Activated naive CD8-positive, alpha-beta T cell treated with anti-CD3 and anti-CD28 coated beads for 36 hours (primary cell): ENCODE results near the gene PRKCA. TPM values are rescaled to one million over a fixed set of nuclear protein-coding genes. Genes with fewer than 3 reads are reported as not detected.

Experiments
- DNase-seq: peaks from one replicate; pipeline ENCODE4 v3.0.0; 2021
- H3K27ac Mint-ChIP-seq: one replicate; pipeline ENCODE4 v1.8.0; 2022; ENCODE audit warnings: mild to moderate bottlenecking, moderate library complexity, mixed read lengths
- H3K27me3 Mint-ChIP-seq: one replicate; pipeline ENCODE4 v1.8.0; 2022; ENCODE audit warnings: mild to moderate bottlenecking, mixed read lengths
- H3K36me3 Mint-ChIP-seq: one replicate; pipeline ENCODE4 v1.8.0; 2021; ENCODE audit warnings: mild to moderate bottlenecking, mixed read lengths
- H3K4me1 Mint-ChIP-seq: one replicate; pipeline ENCODE4 v1.8.0; 2021; ENCODE audit warnings: mixed read lengths
- H3K4me3 Mint-ChIP-seq: one replicate; pipeline ENCODE4 v1.8.0; 2022; ENCODE audit warnings: mild to moderate bottlenecking, moderate library complexity, mixed read lengths
- H3K9me3 Mint-ChIP-seq: one replicate; pipeline ENCODE4 v1.8.0; 2022; ENCODE audit warnings: mixed read lengths
- total RNA-seq, 2 experiments: library from RNA; stranded (reverse); gene quantifications; one replicate each; pipeline ENCODE4 v1.2.3, GENCODE V29; 2021

Gene PRKCA
- total RNA-seq, 2 experiments from 2014 or later: 63.5 to 65.8 TPM

GRCh38 chr17:66538776-66539175 is 236.4 kb downstream of the PRKCA start:
- H3K4me3 Mint-ChIP-seq: no peak overlapping the region
- H3K27me3 Mint-ChIP-seq: no peaks in the 10 kb centered on the region
- no peak for DNase-seq
- peaks cover 3% of the 10 kb centered on the region for H3K9me3 Mint-ChIP-seq
- peaks cover 59% of the 10 kb centered on the region for H3K4me1 Mint-ChIP-seq
- peaks cover 35% of the 10 kb centered on the region for H3K36me3 Mint-ChIP-seq
- H3K27ac Mint-ChIP-seq: no peak overlapping the region

GRCh38 chr17:66540131-66540781 is 237.8 kb downstream of the PRKCA start:
- H3K27me3 Mint-ChIP-seq: no peaks in the 10 kb centered on the region
- H3K4me3 Mint-ChIP-seq: no peak overlapping the region
- peaks cover 53% of the 10 kb centered on the region for H3K4me1 Mint-ChIP-seq
- peaks cover 29% of the 10 kb centered on the region for H3K36me3 Mint-ChIP-seq
- peaks cover 3% of the 10 kb centered on the region for H3K9me3 Mint-ChIP-seq
- no peak for DNase-seq
- H3K27ac Mint-ChIP-seq: no peak overlapping the region

GRCh38 chr17:66541461-66542128 is 239.2 kb downstream of the PRKCA start:
- Mint-ChIP-seq H3K4me1 (peaks cover 44% of the 10 kb centered on the region), H3K4me3 (no peak overlapping the region)

GRCh38 chr17:66542129-66542966 is 239.9 kb downstream of the PRKCA start:
- peaks cover 44% of the 10 kb centered on the region for H3K36me3 Mint-ChIP-seq
- H3K4me1 Mint-ChIP-seq: peaks cover 48% of the 10 kb centered on the region
- H3K27me3 Mint-ChIP-seq: no peaks in the 10 kb centered on the region
- DNase-seq: no peak
- peaks cover 8% of the 10 kb centered on the region for H3K9me3 Mint-ChIP-seq
- H3K4me3 Mint-ChIP-seq: no peak overlapping the region
- H3K27ac Mint-ChIP-seq: peak overlapping the region; percentile 79

More at GRCh38 chr17:66541461-66542128, 239.2 kb downstream of the PRKCA start:
- H3K27ac Mint-ChIP-seq: peak overlapping the region; percentile 79
- H3K27me3 Mint-ChIP-seq: no peaks in the 10 kb centered on the region
- H3K9me3 Mint-ChIP-seq: peaks cover 8% of the 10 kb centered on the region
- peaks cover 37% of the 10 kb centered on the region for H3K36me3 Mint-ChIP-seq
- DNase-seq: no peak

- no peak overlapping the region for H3K4me3 Mint-ChIP-seq
- H3K4me1 Mint-ChIP-seq: peaks cover 50% of the 10 kb centered on the region
- peak overlapping the region; percentile 79 for H3K27ac Mint-ChIP-seq
- H3K36me3 Mint-ChIP-seq: peaks cover 46% of the 10 kb centered on the region
- H3K27me3 Mint-ChIP-seq: no peaks in the 10 kb centered on the region
- peaks cover 8% of the 10 kb centered on the region for H3K9me3 Mint-ChIP-seq
- no peak for DNase-seq
Measured at GRCh38 chr17:66542967-66543520, 240.6 kb downstream of the PRKCA start.

GRCh38 chr17:66543526-66543925 is 241.1 kb downstream of the PRKCA start:
- H3K36me3 Mint-ChIP-seq: peaks cover 49% of the 10 kb centered on the region
- peaks cover 52% of the 10 kb centered on the region for H3K4me1 Mint-ChIP-seq
- no peak overlapping the region for H3K27ac Mint-ChIP-seq
- peaks cover 8% of the 10 kb centered on the region for H3K9me3 Mint-ChIP-seq
- H3K4me3 Mint-ChIP-seq: no peak overlapping the region
- H3K27me3 Mint-ChIP-seq: no peaks in the 10 kb centered on the region
- DNase-seq: no peak

GRCh38 chr17:66545918-66546317 is 243.5 kb downstream of the PRKCA start:
- Mint-ChIP-seq H3K36me3 (peaks cover 47% of the 10 kb centered on the region), H3K9me3 (peaks cover 8% of the 10 kb centered on the region), H3K27ac (no peak overlapping the region), H3K27me3 (no peaks in the 10 kb centered on the region), H3K4me3 (no peak overlapping the region), H3K4me1 (peaks cover 62% of the 10 kb centered on the region)
- DNase-seq: no peak

- Mint-ChIP-seq H3K4me1 (peaks cover 54% of the 10 kb centered on the region), H3K9me3 (peaks cover 7% of the 10 kb centered on the region), H3K4me3 (no peak overlapping the region), H3K36me3 (peaks cover 40% of the 10 kb centered on the region), H3K27me3 (no peaks in the 10 kb centered on the region), H3K27ac (peak overlapping the region; percentile 69)
- no peak for DNase-seq
Measured at GRCh38 chr17:66547151-66547865, 244.9 kb downstream of the PRKCA start.

- Mint-ChIP-seq H3K27ac (peak overlapping the region; percentile 69), H3K4me3 (no peak overlapping the region), H3K9me3 (peaks cover 5% of the 10 kb centered on the region), H3K4me1 (peaks cover 45% of the 10 kb centered on the region), H3K27me3 (no peaks in the 10 kb centered on the region), H3K36me3 (peaks cover 36% of the 10 kb centered on the region)
- peak; percentile 19 for DNase-seq
Measured at GRCh38 chr17:66548158-66548557, 245.7 kb downstream of the PRKCA start.

- Mint-ChIP-seq H3K36me3 (peaks cover 38% of the 10 kb centered on the region), H3K27ac (no peak overlapping the region), H3K9me3 (peaks cover 5% of the 10 kb centered on the region), H3K4me1 (peaks cover 42% of the 10 kb centered on the region), H3K4me3 (no peak overlapping the region), H3K27me3 (no peaks in the 10 kb centered on the region)
- DNase-seq: no peak
Measured at GRCh38 chr17:66548659-66549310, 246.4 kb downstream of the PRKCA start.

- H3K27ac Mint-ChIP-seq: no peak overlapping the region
- H3K9me3 Mint-ChIP-seq: peaks cover 5% of the 10 kb centered on the region
Measured at GRCh38 chr17:66549311-66549704, 246.9 kb downstream of the PRKCA start.

GRCh38 chr17:66549731-66550207 is 247.4 kb downstream of the PRKCA start:
- H3K9me3 Mint-ChIP-seq: peaks cover 5% of the 10 kb centered on the region
- H3K4me1 Mint-ChIP-seq: peaks cover 42% of the 10 kb centered on the region
- H3K36me3 Mint-ChIP-seq: peaks cover 41% of the 10 kb centered on the region
- DNase-seq: no peak
- no peak overlapping the region for H3K4me3 Mint-ChIP-seq
- no peak overlapping the region for H3K27ac Mint-ChIP-seq
- no peaks in the 10 kb centered on the region for H3K27me3 Mint-ChIP-seq

More at GRCh38 chr17:66549311-66549704, 246.9 kb downstream of the PRKCA start:
- Mint-ChIP-seq H3K27me3 (no peaks in the 10 kb centered on the region), H3K36me3 (peaks cover 38% of the 10 kb centered on the region), H3K4me3 (no peak overlapping the region), H3K4me1 (peaks cover 42% of the 10 kb centered on the region)
- no peak for DNase-seq

- H3K27me3 Mint-ChIP-seq: no peaks in the 10 kb centered on the region
- peaks cover 39% of the 10 kb centered on the region for H3K4me1 Mint-ChIP-seq
- no peak for DNase-seq
- H3K27ac Mint-ChIP-seq: no peak overlapping the region
- no peaks in the 10 kb centered on the region for H3K9me3 Mint-ChIP-seq
- no peak overlapping the region for H3K4me3 Mint-ChIP-seq
- H3K36me3 Mint-ChIP-seq: peaks cover 38% of the 10 kb centered on the region
Measured at GRCh38 chr17:66551839-66552238, 249.4 kb downstream of the PRKCA start.

GRCh38 chr17:66552371-66552770 is 250.0 kb downstream of the PRKCA start:
- no peak overlapping the region for H3K27ac Mint-ChIP-seq
- no peaks in the 10 kb centered on the region for H3K27me3 Mint-ChIP-seq
- no peak overlapping the region for H3K4me3 Mint-ChIP-seq
- H3K4me1 Mint-ChIP-seq: peaks cover 38% of the 10 kb centered on the region
- H3K36me3 Mint-ChIP-seq: peaks cover 35% of the 10 kb centered on the region
- no peaks in the 10 kb centered on the region for H3K9me3 Mint-ChIP-seq
- no peak for DNase-seq
